SH-SY5Y (cell line): ENCODE measurements around the gene PKDCC.

ENCODE experiments used
- GATA2 ChIP-seq: IDR thresholded peaks from 2 replicates; pipeline ENCODE4 v1.6.1; 2011; ENCODE audit warnings: mild to moderate bottlenecking, low read depth, low read length
- GATA3 ChIP-seq: IDR thresholded peaks from 2 replicates; pipeline ENCODE4 v1.6.1; 2011; ENCODE audit warnings: low read depth, mild to moderate bottlenecking, low read length, moderate library complexity

Gene PKDCC

DNA sequence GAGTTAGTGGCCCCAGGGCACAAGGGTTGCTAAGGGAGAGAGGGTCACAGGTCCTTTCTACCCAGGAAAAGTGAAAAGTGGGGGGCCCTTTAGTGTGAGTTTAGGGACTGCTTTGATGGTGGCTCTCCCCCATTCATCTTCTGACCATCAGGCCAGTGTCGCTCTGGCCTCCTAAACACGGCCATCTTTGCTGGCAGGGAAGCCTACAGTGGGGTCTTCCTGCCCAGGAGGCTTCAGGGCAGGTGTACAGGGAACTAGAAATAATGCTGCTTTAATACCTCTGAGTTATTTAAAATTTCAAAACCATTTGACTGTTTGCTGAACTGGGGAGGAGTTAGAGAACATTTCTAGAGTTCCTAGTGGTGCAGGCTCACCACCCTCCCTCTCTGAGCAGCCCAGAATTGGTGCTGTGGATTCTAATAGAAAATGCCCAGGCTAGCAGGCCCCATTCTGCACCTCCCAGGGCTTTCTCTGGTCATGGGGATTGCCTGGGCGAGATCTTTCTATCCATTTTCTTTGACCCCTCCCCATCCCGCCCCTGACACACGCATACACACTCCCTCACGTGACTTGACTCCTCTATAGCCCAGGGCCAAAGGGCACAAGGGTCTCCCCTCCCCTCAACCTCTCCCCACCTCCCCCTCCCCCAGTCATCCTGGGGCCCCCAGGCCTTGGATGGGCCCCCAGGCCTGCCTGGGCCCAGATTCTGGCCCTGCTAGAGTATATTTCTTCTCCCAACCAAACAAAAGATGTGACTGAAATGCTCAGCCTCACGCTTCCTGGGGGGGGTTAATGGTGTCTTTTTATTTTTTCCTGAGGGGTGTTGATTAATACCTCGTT, 3.1 kb downstream of the PKDCC start:
- TF ChIP-seq GATA2 (no peak), GATA3 (no peak)

DNA sequence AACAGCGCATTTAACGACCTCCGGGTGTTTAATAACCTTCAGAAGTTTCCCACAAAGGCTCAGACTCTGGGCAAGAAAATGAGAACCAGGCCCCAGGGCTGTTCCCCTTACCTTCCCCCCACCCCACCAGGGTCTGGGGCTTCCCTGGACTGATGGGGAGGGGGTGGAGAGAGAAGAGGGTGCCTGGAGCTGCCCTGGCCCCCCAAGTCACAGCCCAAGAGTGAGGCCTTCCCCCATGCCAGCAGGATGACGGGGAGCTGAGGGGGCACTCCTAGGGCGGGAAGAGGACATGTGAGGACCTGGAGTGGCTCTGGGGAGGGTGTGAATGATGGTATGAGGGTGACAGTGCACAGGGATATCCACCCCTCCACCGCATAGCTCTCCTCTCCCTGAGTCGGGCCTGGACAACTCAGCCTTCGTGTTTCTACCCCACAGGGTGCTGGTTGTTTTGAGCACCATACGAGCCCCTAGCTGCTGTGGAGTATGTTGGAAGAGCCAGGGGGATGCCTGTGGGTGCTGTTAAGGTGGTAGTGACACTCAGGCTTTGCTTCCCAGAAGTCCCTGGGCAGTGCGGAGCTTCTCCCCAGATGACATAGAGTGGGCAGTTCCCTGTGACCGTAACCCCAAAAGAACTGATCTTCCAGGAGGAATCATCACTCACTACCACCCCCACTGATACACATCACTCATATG, 3.9 kb downstream of the PKDCC start:
- TF ChIP-seq GATA3 (no peak), GATA2 (no peak)

DNA sequence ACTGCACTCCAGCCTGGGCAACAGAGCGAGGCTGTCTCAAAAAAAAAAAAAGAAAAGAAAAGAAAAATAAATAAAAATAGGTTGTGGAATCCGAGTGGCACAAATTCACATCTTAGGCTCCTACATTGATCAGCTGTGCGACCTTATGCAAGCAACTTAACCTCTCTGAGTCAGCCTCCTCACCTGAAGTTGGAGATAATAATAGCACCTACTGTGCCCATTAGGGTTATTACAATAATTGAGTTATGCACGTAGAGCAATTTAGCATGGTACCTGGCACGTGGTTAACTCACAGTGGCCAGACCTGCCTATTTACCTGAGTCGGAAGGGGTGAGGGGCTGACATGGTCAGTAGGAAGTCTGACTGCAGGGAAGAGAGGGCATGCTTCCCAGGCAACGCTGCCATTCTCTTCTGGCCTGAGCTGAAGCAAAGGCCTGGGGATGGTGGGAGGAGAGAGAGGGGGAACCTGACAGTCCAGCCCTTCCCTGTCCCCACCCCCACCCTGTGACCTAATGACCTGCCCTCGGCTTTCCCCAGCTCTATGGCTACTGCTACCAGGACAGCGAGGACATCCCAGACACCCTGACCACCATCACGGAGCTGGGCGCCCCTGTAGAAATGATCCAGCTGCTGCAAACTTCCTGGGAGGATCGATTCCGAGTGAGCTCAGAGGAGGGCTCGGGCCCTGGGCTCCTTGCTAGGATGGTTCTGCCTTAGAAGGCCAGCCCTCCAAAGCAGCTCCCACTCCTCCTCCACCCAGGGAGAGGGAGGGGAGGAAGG, 5.1 kb downstream of the PKDCC start:
- no peak for TF ChIP-seq GATA2
- TF ChIP-seq GATA3 = no peak

DNA sequence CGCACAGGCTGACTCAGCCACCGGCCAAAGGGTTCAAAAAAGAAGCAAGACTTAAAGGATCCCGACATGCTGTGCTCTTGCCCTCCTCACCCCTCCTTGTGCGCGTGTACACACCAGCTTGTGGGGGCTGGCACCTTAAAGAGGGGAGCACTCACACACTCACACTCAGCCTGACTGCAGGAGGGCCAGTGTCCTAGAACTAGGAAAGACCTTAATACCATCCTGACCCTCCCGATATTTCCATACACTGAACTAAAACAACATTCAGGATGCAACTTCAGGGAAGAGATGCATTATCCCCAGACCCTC, 5.6 kb downstream of the PKDCC start:
- TF ChIP-seq GATA2 (no peak), GATA3 (no peak)

DNA sequence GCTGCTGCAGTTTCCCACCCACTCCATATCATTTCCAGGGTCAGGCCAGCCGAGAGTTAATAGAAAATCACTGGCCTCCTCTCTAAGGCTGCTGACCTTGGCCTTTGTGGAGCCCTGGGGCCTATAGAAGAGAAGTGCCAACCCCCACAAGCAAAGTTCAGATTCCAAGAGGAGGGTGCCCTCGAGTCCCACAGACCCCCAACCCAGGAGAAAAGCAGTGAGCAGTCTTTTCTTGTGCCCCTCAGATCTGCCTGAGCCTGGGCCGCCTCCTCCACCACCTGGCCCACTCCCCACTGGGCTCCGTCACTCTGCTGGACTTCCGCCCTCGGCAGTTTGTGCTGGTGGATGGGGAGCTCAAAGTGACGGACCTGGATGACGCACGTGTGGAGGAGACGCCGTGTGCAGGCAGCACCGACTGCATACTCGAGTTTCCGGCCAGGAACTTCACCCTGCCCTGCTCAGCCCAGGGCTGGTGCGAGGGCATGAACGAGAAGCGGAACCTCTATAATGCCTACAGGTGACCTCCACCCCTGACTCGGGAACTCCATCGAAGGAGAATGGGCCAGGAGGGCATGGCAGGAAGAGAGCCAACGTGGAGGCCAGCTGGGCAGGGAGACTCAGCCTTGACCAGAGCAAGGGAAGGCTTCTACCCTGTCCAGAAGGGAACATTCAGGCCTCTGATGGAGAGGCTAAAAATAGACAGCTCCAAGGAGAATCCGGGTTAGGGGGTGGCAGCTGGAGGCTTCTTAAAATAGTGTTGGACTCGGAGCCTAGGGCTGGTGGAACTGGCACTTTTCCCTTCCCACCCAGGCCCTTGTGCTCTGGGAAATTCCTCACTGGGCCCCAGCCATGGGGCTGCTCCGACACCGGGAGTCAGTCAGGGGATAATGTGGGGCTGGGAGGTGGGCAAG, 6.2 kb downstream of the PKDCC start:
- TF ChIP-seq GATA3 (no peak), GATA2 (no peak)

DNA sequence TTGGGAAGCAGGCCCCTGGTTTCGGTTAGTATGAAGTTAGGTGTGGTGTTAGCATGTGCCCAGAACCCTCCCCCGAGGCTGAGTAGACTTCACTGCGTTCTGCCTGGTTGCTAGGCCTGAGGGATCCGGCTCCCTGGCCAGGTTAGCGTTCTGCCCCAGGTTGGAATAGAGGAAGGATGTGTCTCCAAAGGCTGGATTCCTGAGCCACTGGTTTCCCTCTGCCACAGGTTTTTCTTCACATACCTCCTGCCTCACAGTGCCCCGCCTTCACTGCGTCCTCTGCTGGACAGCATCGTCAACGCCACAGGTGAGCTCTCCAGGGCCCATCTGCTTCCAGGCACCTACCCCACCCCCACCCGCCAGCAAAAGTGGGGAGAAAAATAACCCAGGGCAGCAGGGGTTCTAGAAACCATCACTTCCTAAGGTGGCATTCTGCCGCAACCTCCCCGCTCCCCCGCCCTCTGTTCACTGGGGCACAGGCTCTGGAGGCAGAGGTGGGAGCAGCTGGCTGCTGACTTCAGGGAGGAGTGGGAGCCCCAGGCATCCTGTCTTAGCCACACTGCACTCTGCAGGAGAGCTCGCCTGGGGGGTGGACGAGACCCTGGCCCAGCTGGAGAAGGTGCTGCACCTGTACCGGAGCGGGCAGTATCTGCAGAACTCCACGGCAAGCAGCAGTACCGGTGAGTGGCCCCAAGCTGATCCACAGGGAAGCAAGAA, 7.1 kb downstream of the PKDCC start:
- TF ChIP-seq GATA3 = no peak
- no peak for TF ChIP-seq GATA2

DNA sequence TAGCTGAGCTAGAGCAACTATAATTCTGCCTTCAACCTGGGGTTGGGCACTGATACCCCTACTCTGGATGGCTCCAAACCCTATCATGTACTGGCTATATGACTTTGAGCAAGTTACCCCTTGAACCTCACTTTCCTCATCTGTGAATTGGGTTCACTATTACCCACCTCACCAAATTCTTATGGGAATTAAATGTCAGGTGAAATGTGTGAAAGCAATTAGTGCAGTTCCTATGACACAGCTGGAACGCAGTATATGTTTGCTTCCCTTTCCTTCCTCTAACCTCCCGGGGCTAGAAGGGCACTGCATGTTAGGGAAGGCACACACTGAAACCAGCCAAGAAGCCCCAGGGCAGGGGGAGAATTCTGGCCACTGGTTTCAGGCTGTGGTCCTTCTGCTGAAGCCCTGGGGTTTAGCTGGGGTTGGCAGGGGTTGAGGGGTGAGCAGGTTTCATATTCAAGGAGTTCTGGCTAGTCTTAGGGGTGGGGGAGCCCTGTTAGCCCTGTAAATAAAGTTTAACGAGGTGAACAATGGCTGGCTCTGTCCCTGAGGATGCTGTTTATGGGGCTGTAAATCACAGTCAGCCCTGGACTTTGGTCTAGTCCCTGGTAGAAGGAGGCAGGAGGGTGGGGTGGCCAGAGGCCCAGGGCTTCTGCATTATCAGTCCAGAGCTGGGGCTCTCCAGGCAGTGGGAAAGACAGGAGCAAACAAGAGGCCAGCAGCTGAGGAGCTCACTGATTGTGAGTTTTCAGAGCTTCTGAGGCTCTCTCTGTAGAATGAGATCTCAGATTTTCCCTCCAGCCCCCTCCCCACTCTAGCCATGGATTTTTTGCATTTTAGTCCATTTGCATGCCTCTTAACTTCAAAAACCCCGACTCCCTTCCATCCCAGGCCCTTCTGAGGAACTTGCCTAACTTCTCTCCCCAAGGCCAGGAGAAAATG, 8.0 kb downstream of the PKDCC start:
- TF ChIP-seq GATA2 (no peak), GATA3 (no peak)

DNA sequence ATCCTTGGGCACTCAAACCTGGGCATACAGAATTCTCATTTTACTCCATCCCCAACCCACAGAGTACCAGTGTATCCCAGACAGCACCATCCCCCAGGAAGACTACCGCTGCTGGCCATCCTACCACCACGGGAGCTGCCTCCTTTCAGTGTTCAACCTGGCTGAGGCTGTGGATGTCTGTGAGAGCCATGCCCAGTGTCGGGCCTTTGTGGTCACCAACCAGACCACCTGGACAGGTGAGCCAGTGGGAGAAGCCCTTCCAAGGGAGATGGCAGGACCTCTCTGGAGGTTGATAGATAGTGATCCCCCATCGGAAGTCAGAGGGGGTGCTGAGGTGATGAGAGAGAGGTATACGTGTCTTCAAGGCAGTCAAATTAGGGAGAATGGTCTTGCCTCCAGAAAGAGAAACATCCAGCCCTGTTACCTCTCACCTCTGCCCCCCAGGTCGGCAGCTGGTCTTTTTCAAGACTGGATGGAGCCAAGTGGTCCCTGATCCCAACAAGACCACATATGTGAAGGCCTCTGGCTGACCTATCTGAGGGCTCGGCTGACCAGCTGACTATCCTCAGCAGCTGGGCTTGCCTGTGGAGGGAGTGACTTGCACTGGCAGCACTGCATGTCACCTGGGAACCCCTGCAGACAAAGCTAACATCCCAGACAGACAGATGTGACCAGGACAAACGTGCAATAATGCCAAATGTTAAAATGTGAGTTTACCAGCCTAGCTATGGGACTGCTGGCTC, 9.5 kb downstream of the PKDCC start:
- TF ChIP-seq GATA3 = no peak

DNA sequence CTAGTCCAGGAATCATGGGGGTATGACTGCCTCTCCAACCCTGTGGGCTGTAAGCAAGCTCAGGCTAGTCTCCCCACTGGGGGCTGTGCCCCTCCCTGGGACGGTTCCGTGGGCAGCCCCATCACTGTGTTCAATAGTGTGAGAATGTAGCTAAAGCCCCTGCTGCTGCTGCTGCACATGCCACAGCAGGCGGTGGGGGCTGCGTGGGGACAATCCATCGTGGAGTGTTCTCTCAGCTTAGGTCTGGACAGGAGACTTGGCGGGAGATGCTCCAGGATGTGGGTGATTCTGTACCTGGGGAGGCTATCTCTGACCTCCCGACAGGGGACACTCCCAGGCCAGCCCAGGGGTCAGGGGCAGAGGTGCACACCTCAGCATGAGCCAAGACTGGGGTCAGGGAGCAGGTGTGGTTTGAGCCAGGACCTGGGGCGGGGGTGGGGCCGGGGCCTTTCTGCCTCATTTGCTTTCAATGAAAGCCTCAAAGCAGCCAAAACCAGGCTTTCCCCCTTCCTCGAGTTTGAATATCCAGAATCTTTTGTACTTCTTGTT, 10.2 kb downstream of the PKDCC start:
- TF ChIP-seq GATA2 (no peak), GATA3 (no peak)

DNA sequence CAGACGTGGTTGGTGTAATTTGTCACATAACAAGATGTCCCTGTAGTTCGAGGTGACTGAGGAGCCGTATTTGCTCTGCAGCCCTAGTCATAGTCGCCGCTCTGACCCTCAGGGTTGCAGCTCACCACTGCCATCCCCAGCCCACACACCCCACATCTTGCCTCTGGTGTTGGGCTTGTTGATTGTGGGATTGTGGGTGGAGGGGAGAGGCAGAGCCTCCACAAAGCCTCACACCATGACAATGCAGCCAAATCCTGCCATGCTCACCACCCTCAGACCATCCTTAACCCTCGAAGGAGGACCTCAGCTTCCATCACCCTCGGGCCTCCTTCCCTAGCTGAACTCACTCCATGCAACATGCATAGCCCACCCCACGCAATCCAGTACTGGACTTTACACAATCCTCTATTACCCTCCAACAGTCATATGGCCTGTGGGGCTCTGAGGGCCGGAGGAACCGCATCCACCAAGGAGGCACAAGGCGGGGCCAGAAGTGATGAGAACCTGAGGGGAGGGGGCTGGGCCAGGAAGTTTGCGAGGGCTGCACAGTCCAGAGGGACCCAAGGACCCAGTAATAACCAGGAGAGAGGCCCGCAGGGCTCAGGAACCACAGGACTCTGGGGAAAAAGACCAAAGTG, 11.6 kb downstream of the PKDCC start:
- no peak for TF ChIP-seq GATA2
- TF ChIP-seq GATA3 = no peak

DNA sequence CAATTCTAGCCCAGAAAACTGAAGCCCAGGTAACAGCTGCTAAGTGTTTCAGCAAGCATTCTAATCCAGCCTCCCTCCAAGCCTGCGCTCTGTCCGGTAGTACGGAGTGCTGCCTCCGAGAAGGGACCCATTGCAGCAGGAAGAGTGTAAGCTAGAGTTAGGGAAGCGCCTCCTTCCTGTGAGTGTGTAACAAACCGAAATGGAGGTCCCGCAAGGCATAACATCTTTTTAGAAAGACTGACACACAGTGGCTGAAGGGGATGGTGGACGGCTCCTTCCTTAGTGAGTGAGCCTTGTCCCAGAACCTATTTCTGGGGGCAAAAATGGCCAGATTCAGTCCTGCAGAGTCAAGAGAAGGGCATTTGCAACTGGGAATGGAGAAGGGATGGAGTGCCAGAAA, 12.2 kb downstream of the PKDCC start:
- TF ChIP-seq GATA2 (no peak), GATA3 (no peak)
